Measurements from ENCODE around the gene LGALS4. TPM values are rescaled to one million over a fixed set of nuclear protein-coding genes. Genes with fewer than 3 reads are reported as not detected.
"Not testable (repeated sequence)": the region's sequence is repeated elsewhere in the genome, so short reads cannot be mapped to it uniquely, and the experiment has no call there.

LGALS4 gene
- 1 to 10 TPM; 1.7 to 2.4 TPM for total RNA-seq
- total RNA-seq, result 0.60 to 2.1 reads per million in 2 donors

DNA sequence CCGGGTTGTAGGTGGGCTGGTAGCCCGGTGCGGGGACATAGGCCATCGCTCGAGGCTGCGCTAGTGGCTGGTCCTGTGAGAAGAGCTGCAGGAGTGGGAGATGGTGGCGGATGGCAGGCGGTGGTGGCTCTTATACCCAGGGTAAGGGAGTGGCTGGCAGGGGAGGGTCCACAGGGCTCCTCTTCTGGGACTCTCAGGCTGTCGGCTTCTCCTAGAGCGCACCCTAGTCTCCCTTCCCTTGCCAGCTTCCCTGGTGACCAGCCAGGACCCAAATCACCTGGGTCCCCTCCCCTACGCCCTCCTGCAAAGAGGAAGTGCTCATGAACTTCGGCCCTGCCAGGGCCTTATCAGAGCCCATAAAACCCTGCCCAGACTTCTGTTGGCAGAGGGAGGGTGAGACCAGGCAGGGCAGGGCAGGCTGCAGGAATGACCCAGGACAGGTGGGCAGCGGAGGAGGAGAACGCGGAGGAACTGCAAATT lies at the start of gene LGALS4:
TSS of gene LGALS4 (minus strand) at position 105 of the 480 bp plus-strand sequence. CDS start at position 46, 59 bp downstream.
- Mint-ChIP-seq H3K4me1 (peaks cover 2% of the 10 kb centered on the region), H3K27ac (peak within 1 kb of the TSS; percentile 79), H3K27me3 (no peaks in the 10 kb centered on the region), H3K4me3 (no peak within 1 kb of the TSS), H3K36me3 (ENCODE audit: low read depth) (peaks cover 3% of the 10 kb centered on the region)
- DNase-seq (no peak), ATAC-seq (no peak)
- H3K9me3 ChIP-seq (ENCODE audit: control insufficient read depth, low read length, poor library complexity, severe bottlenecking), result no peaks in the 10 kb centered on the region

GRCh38 chr19:38861368-38861767 lies 48.6 kb upstream of the LGALS4 start:
- no peak for DNase-seq
- no peak overlapping the region for H3K27ac Mint-ChIP-seq
- H3K9me3 ChIP-seq (ENCODE audit: control insufficient read depth, low read length, poor library complexity, severe bottlenecking), result no peaks in the 10 kb centered on the region
- ATAC-seq, result no peak
- no peak overlapping the region for H3K4me3 Mint-ChIP-seq
- peaks cover 36% of the 10 kb centered on the region for H3K4me1 Mint-ChIP-seq
- H3K27me3 Mint-ChIP-seq, result no peaks in the 10 kb centered on the region
- no peaks in the 10 kb centered on the region for H3K36me3 Mint-ChIP-seq (ENCODE audit: low read depth)

DNA sequence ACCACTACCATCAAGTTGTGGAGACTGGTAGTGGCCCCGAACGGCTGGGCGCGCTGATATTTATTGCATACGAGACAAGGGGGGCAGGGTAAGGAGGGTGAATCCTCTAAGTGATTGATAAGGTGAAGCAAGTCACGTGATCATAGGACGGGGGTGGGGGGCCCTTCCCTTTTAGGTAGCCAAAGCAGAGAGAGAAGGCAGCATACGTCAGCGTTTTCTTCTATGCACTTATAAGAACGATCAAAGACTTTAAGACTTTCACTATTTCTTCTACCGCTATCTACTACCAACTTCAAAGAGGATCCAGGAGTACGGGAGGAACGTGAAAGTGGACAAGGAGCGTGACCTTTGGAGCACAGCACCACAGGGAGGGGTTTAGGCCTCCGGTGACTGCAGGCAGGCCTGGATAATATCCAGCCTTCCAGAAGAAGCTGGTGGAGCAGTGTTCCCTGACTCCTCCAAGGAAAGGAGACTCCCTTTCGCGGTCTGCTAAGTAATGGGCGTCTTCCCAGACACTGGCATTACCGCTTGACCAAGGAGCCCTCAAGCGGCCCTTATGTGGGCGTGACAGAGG lies 47.0 kb upstream of the LGALS4 start:
- DNase-seq; H3K36me3 Mint-ChIP-seq (ENCODE audit: low read depth); ATAC-seq; H3K9me3 ChIP-seq (ENCODE audit: control insufficient read depth, low read length, poor library complexity, severe bottlenecking); H3K4me3 Mint-ChIP-seq; H3K27me3 Mint-ChIP-seq: not testable (repeated sequence)
- Mint-ChIP-seq H3K27ac (peak overlapping the region; percentile 29), H3K4me1 (peaks cover 24% of the 10 kb centered on the region)

DNA sequence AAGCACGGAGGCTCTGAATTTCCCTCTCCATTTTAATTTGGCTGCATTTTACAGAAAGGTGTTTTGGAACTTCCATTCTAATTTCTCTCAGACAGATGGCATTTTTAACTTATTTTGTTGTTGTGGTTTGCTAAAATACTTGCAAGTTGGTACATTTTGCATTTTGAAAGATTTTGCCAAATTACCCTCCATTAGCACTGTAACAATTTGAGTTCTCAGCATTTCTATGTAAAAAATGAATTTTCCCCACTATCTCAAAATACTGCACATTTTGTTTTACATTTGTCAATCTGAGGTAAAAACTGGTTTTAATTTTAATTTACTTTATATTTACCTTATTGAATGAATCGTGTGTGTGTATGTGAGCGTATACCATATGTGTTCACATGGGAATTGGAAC lies 44.1 kb upstream of the LGALS4 start:
- Mint-ChIP-seq H3K36me3 (ENCODE audit: low read depth) (no peaks in the 10 kb centered on the region), H3K4me1 (peaks cover 24% of the 10 kb centered on the region), H3K4me3 (peak overlapping the region; percentile 79), H3K27ac (peak overlapping the region; percentile 91), H3K27me3 (no peaks in the 10 kb centered on the region)
- ATAC-seq (no peak), DNase-seq (no peak)
- H3K9me3 ChIP-seq (ENCODE audit: control insufficient read depth, low read length, poor library complexity, severe bottlenecking), result no peaks in the 10 kb centered on the region

DNA sequence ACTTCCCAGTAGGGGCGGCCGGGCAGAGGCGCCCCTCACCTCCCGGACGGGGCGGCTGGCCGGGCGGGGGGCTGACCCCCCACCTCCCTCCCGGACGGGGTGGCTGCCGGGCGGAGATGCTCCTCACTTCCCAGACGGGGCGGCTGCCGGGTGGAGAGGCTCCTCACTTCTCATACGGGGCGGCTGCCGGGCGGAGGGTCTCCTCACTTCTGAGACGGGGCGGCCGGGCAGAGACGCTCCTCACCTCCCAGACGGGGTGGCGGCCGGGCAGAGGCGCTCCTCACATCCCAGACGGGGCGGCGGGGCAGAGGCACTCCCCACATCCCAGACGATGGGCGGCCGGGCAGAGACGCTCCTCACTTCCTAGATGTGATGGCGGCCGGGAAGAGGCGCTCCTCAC lies 43.0 kb upstream of the LGALS4 start:
- not testable (repeated sequence) for DNase-seq; H3K4me3 Mint-ChIP-seq; H3K36me3 Mint-ChIP-seq (ENCODE audit: low read depth); H3K9me3 ChIP-seq (ENCODE audit: control insufficient read depth, low read length, poor library complexity, severe bottlenecking); ATAC-seq; H3K27me3 Mint-ChIP-seq; H3K27ac Mint-ChIP-seq
- peaks cover 34% of the 10 kb centered on the region for H3K4me1 Mint-ChIP-seq

- DNase-seq; H3K27me3 Mint-ChIP-seq; H3K36me3 Mint-ChIP-seq (ENCODE audit: low read depth); H3K4me3 Mint-ChIP-seq; ATAC-seq; H3K27ac Mint-ChIP-seq; H3K9me3 ChIP-seq (ENCODE audit: control insufficient read depth, low read length, poor library complexity, severe bottlenecking): not testable (repeated sequence)
- peaks cover 32% of the 10 kb centered on the region for H3K4me1 Mint-ChIP-seq
Observed at GRCh38 chr19:38854961-38855360, 42.2 kb upstream of the LGALS4 start.

GRCh38 chr19:38853214-38853613 lies 40.5 kb upstream of the LGALS4 start:
- H3K27me3 Mint-ChIP-seq, result no peaks in the 10 kb centered on the region
- peaks cover 2% of the 10 kb centered on the region for H3K36me3 Mint-ChIP-seq (ENCODE audit: low read depth)
- H3K9me3 ChIP-seq (ENCODE audit: control insufficient read depth, low read length, poor library complexity, severe bottlenecking), result no peaks in the 10 kb centered on the region
- no peak for ATAC-seq
- peaks cover 36% of the 10 kb centered on the region for H3K4me1 Mint-ChIP-seq
- H3K27ac Mint-ChIP-seq, result no peak overlapping the region
- peak overlapping the region; percentile 97 for H3K4me3 Mint-ChIP-seq
- no peak for DNase-seq

- ATAC-seq, result no peak
- H3K4me3 Mint-ChIP-seq, result peak overlapping the region; percentile 97
- H3K9me3 ChIP-seq (ENCODE audit: control insufficient read depth, low read length, poor library complexity, severe bottlenecking), result no peaks in the 10 kb centered on the region
- peak overlapping the region; percentile 98 for H3K27ac Mint-ChIP-seq
- peaks cover 40% of the 10 kb centered on the region for H3K4me1 Mint-ChIP-seq
- peak in 2 of 3 donors; percentile 25 to 40 for DNase-seq
- peaks cover 2% of the 10 kb centered on the region for H3K36me3 Mint-ChIP-seq (ENCODE audit: low read depth)
- H3K27me3 Mint-ChIP-seq, result no peaks in the 10 kb centered on the region
Observed at GRCh38 chr19:38852231-38853044, 39.7 kb upstream of the LGALS4 start.

GRCh38 chr19:38851622-38852230 lies 39.0 kb upstream of the LGALS4 start:
- H3K4me3 Mint-ChIP-seq, result peak overlapping the region; percentile 97

DNA sequence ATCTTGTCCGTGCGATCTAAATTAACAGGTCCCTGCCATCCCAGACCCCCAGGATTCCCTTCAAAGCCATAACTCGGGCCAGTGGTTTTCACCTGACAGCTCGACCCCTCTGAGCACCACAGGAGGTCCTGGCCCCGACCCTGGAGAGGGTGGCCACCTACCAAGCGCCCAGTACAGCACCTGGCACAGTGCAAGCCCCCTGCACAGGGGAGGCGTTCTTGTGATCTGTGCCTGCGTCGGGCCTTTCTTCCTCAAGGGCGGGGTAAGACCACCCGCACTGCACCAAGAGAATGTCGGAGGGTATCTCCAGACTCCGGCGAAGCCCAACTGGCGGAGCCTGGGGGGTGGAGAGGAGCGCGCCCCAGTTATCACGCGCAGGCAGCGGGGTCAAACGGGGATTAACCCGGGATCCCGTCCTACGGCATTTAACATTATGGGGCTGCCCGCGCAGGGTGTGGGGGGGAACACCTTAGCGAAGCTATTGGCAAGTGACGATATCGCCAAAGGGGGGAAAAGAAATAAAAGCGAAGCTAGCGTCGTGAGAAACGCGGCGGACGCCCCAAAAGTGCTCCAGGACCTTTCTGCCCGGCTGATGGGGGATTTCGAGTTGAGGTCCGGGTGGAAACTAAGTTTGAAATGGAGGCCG lies 38.4 kb upstream of the LGALS4 start:
- ATAC-seq (no peak), DNase-seq (peak in 1 of 3 donors; percentile 31)
- Mint-ChIP-seq H3K27ac (peak overlapping the region; percentile 98), H3K27me3 (no peaks in the 10 kb centered on the region), H3K4me3 (peak overlapping the region; percentile 97), H3K4me1 (peaks cover 38% of the 10 kb centered on the region), H3K36me3 (ENCODE audit: low read depth) (peaks cover 4% of the 10 kb centered on the region)
- no peaks in the 10 kb centered on the region for H3K9me3 ChIP-seq (ENCODE audit: control insufficient read depth, low read length, poor library complexity, severe bottlenecking)

More at GRCh38 chr19:38851622-38852230, 39.0 kb upstream of the LGALS4 start:
- H3K4me1 Mint-ChIP-seq, result peaks cover 41% of the 10 kb centered on the region
- no peaks in the 10 kb centered on the region for H3K27me3 Mint-ChIP-seq
- H3K27ac Mint-ChIP-seq, result peak overlapping the region; percentile 98
- peaks cover 4% of the 10 kb centered on the region for H3K36me3 Mint-ChIP-seq (ENCODE audit: low read depth)
- DNase-seq, result peak; percentile 81 to 88 (median 84)
- peak; percentile 5 for ATAC-seq
- H3K9me3 ChIP-seq (ENCODE audit: control insufficient read depth, low read length, poor library complexity, severe bottlenecking), result no peaks in the 10 kb centered on the region

DNA sequence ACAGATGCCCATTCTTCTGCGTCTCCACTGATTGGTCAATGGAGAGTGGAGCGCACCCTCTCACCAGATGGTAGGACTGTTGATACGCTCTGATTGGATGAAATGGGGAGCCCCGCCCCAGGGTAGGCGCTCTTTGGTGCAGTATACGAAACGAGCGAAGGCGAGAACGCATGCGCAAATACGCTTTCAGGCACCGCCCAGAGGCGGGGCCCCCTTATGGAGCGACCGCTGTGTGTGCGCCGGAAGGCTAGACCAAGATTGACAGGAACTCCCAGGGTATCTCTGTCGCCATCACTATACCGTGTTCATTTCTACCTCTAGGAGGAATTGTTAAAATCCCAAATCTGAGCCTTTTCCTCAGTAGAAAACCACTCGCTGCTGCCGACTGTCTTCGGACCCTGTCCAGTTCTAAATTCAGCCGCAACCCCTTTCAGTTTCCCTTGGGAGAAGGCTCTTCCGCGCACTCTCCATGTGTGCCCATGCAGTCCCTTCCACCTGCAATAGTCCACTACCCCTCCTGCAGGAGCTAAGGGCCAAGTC lies 37.8 kb upstream of the LGALS4 start:
- no peaks in the 10 kb centered on the region for H3K27me3 Mint-ChIP-seq
- peak overlapping the region; percentile 97 for H3K4me3 Mint-ChIP-seq
- H3K9me3 ChIP-seq (ENCODE audit: control insufficient read depth, low read length, poor library complexity, severe bottlenecking), result no peaks in the 10 kb centered on the region
- DNase-seq (peak in 2 of 3 donors; percentile 94 to 95), ATAC-seq (peak; percentile 79)
- peaks cover 4% of the 10 kb centered on the region for H3K36me3 Mint-ChIP-seq (ENCODE audit: low read depth)
- peak overlapping the region; percentile 98 for H3K27ac Mint-ChIP-seq
- H3K4me1 Mint-ChIP-seq, result peaks cover 41% of the 10 kb centered on the region

DNA sequence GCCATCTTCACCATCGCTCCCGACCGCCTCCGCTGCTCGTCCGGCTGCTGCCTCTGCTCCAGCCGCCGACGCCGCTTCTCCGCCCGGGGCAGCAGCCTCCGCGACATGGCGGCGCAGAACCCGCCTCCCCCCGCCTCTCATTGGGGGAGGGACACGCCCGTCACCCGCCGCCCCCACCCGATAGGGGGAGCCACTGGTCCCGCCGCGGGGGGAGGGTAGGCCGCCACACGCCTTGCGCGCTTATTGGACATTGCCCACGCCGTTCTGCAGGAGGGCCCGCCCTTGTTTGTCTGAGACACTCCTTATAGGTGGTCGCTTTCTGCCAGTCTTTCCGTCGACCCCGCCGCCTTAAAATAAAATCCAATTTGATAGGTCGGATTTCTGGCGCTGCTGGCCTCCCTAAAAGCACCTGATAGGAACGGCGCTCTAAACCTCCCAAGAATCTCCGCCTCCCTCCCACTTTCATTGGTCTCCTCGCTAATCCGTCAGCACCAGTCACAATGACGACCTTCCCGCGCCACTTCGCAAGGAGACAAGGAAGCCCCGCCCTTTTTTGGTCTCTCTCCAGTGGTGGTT lies 37.2 kb upstream of the LGALS4 start, which contains the start of gene HNRNPL:
TSS of gene HNRNPL (minus strand) at position 127 of the 576 bp plus-strand sequence. CDS start at position 107, 20 bp downstream.
- ATAC-seq, result peak; percentile 74
- peak within 1 kb of the TSS; percentile 97 for H3K4me3 Mint-ChIP-seq
- peaks cover 44% of the 10 kb centered on the region for H3K4me1 Mint-ChIP-seq
- H3K36me3 Mint-ChIP-seq (ENCODE audit: low read depth), result peaks cover 7% of the 10 kb centered on the region
- H3K27me3 Mint-ChIP-seq, result no peaks in the 10 kb centered on the region
- peak; percentile 98 to 99 (median 99) for DNase-seq
- H3K9me3 ChIP-seq (ENCODE audit: control insufficient read depth, low read length, poor library complexity, severe bottlenecking), result no peaks in the 10 kb centered on the region
- H3K27ac Mint-ChIP-seq, result peak within 1 kb of the TSS; percentile 98

Measured in T-helper 17 cell (primary cell).